Measurements from ENCODE around the gene HADH. TPM values are rescaled to one million over a fixed set of nuclear protein-coding genes. Genes with fewer than 3 reads are reported as not detected.
"Not testable (repeated sequence)": the region's sequence is repeated elsewhere in the genome, so short reads cannot be mapped to it uniquely, and the experiment has no call there.

Gene HADH
- total RNA-seq (2014; rRNA removed; shearing (Covaris generic)): 8.1 and 10.4 TPM in 2 replicates
- 49.1 and 53.3 TPM in 2 replicates for polyA plus RNA-seq (2015; cell fraction: cytosol; rRNA removed)
- polyA plus RNA-seq (2015; cell fraction: nucleus; rRNA removed): 51.3 and 56.6 TPM in 2 replicates

GRCh38 chr4:107989537-107990386 lies at the start of gene HADH:
Gene HADH (plus strand): TSS chr4:107989889. CDS start chr4:107989933, 44 bp downstream.
- peak; percentile 87 for DNase-seq (ENCODE audit: low read depth, low spot score)
- in situ Hi-C loops (cut with HindIII; ENCODE audit: low pct_unique_long_range_greater_than_20kb, low sequenced_read_pairs): no loop called here

GRCh38 chr4:107945809-107946208 lies 43.9 kb upstream of the HADH start:
- in situ Hi-C loops (cut with HindIII; ENCODE audit: low pct_unique_long_range_greater_than_20kb, low sequenced_read_pairs): no loop called here
- no peak for DNase-seq (ENCODE audit: low read depth, low spot score)

- in situ Hi-C loops (cut with HindIII; ENCODE audit: low pct_unique_long_range_greater_than_20kb, low sequenced_read_pairs): no loop called here
- DNase-seq (ENCODE audit: low read depth, low spot score): no peak
These were observed 38.7 kb upstream of the HADH start for GRCh38 chr4:107950746-107951540.

- no peak for DNase-seq (ENCODE audit: low read depth, low spot score)
- in situ Hi-C loops (cut with HindIII; ENCODE audit: low pct_unique_long_range_greater_than_20kb, low sequenced_read_pairs): no loop called here
These were observed 38.1 kb upstream of the HADH start for GRCh38 chr4:107951551-107951950.

GRCh38 chr4:107956011-107956410 lies 33.7 kb upstream of the HADH start:
- in situ Hi-C loops (cut with HindIII; ENCODE audit: low pct_unique_long_range_greater_than_20kb, low sequenced_read_pairs): no loop called here
- DNase-seq (ENCODE audit: low read depth, low spot score): no peak

GRCh38 chr4:107966903-107967302 lies 22.8 kb upstream of the HADH start:
- in situ Hi-C loops (cut with HindIII; ENCODE audit: low pct_unique_long_range_greater_than_20kb, low sequenced_read_pairs): no loop called here

GRCh38 chr4:107967519-107967918 lies 22.2 kb upstream of the HADH start:
- in situ Hi-C loops (cut with HindIII; ENCODE audit: low pct_unique_long_range_greater_than_20kb, low sequenced_read_pairs); DNase-seq (ENCODE audit: low read depth, low spot score): not testable (repeated sequence)

More at GRCh38 chr4:107966903-107967302, 22.8 kb upstream of the HADH start:
- no peak for DNase-seq (ENCODE audit: low read depth, low spot score)

GRCh38 chr4:107967921-107968320 lies 21.8 kb upstream of the HADH start:
- DNase-seq (ENCODE audit: low read depth, low spot score); in situ Hi-C loops (cut with HindIII; ENCODE audit: low pct_unique_long_range_greater_than_20kb, low sequenced_read_pairs): not testable (repeated sequence)

- in situ Hi-C loops (cut with HindIII; ENCODE audit: low pct_unique_long_range_greater_than_20kb, low sequenced_read_pairs): no loop called here
- no peak for DNase-seq (ENCODE audit: low read depth, low spot score)
These were observed 19.5 kb upstream of the HADH start for GRCh38 chr4:107970063-107970798.

- no peak for DNase-seq (ENCODE audit: low read depth, low spot score)
- in situ Hi-C loops (cut with HindIII; ENCODE audit: low pct_unique_long_range_greater_than_20kb, low sequenced_read_pairs): no loop called here
These were observed 17.1 kb upstream of the HADH start for GRCh38 chr4:107972605-107973004.

GRCh38 chr4:107974523-107974922 lies 15.2 kb upstream of the HADH start:
- in situ Hi-C loops (cut with HindIII; ENCODE audit: low pct_unique_long_range_greater_than_20kb, low sequenced_read_pairs): no loop called here
- no peak for DNase-seq (ENCODE audit: low read depth, low spot score)

- no peak for DNase-seq (ENCODE audit: low read depth, low spot score)
- in situ Hi-C loops (cut with HindIII; ENCODE audit: low pct_unique_long_range_greater_than_20kb, low sequenced_read_pairs): no loop called here
These were observed 12.2 kb upstream of the HADH start for GRCh38 chr4:107977482-107977881.

- DNase-seq (ENCODE audit: low read depth, low spot score): peak; percentile 34
- in situ Hi-C loops (cut with HindIII; ENCODE audit: low pct_unique_long_range_greater_than_20kb, low sequenced_read_pairs): no loop called here
These were observed 11.6 kb upstream of the HADH start for GRCh38 chr4:107977966-107978705.

- in situ Hi-C loops (cut with HindIII; ENCODE audit: low pct_unique_long_range_greater_than_20kb, low sequenced_read_pairs): no loop called here
- peak; percentile 75 for DNase-seq (ENCODE audit: low read depth, low spot score)
These were observed 10.8 kb upstream of the HADH start for GRCh38 chr4:107978716-107979451.

- no peak for DNase-seq (ENCODE audit: low read depth, low spot score)
- in situ Hi-C loops (cut with HindIII; ENCODE audit: low pct_unique_long_range_greater_than_20kb, low sequenced_read_pairs): no loop called here
These were observed 1.6 kb upstream of the HADH start for GRCh38 chr4:107987916-107988762.

GRCh38 chr4:107988763-107989035 lies 990 bp upstream of the HADH start:
- DNase-seq (ENCODE audit: low read depth, low spot score): no peak
- in situ Hi-C loops (cut with HindIII; ENCODE audit: low pct_unique_long_range_greater_than_20kb, low sequenced_read_pairs): no loop called here

All from SK-MEL-5 (cell line).